ENCODE measurements around the gene FDXR.

FDXR gene

DNA sequence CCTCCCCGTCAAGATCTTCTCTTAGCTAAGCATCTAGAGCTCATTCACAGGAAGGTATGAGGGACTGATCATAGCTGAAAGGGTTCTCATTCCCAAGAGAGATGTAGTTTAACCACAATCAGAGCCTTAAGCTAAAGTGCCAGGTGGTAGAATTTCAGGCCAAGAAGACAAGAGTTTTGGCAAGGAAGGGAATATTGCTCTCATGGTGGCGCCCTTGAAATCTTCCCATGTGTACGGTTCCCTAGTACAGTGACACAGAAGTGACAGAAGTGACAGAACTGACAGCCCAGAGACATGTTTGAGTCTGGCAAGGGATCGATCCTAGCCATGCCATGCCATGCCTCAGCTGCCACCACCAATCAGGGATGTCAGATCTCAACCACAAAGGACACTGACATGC, 15.6 kb downstream of the FDXR start:
- no peak overlapping the region for H3K4me3 ChIP-seq (replicated peaks; ENCODE audit: insufficient read depth, low read length)
- no peak overlapping the region for H3K27ac ChIP-seq (replicated peaks)
- DNase-seq (ENCODE audit: low read depth in 1 of 2, low spot score in 1 of 2), result no peak
- TF ChIP-seq, protein P1, sequence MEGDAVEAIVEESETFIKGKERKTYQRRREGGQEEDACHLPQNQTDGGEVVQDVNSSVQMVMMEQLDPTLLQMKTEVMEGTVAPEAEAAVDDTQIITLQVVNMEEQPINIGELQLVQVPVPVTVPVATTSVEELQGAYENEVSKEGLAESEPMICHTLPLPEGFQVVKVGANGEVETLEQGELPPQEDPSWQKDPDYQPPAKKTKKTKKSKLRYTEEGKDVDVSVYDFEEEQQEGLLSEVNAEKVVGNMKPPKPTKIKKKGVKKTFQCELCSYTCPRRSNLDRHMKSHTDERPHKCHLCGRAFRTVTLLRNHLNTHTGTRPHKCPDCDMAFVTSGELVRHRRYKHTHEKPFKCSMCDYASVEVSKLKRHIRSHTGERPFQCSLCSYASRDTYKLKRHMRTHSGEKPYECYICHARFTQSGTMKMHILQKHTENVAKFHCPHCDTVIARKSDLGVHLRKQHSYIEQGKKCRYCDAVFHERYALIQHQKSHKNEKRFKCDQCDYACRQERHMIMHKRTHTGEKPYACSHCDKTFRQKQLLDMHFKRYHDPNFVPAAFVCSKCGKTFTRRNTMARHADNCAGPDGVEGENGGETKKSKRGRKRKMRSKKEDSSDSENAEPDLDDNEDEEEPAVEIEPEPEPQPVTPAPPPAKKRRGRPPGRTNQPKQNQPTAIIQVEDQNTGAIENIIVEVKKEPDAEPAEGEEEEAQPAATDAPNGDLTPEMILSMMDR (IDR thresholded peaks at IDR 0.05; ENCODE audit: insufficient read depth, low read length), result no peak
- no peak for TF ChIP-seq POLR2AphosphoS5 (IDR thresholded peaks at IDR 0.05; ENCODE audit: low read depth)
- no peak for TF ChIP-seq REST (IDR thresholded peaks at IDR 0.05; ENCODE audit: insufficient replicate concordance, low read depth)
- no peak for TF ChIP-seq GABPA (IDR thresholded peaks at IDR 0.05; ENCODE audit: low read depth)
- TF ChIP-seq SPI1 (IDR thresholded peaks at IDR 0.05; ENCODE audit: borderline replicate concordance, low read depth), result no peak
- peaks cover 68% of the 10 kb centered on the region for H3K27me3 ChIP-seq (ENCODE audit: insufficient read depth, poor library complexity, severe bottlenecking)

- no peak for DNase-seq (ENCODE audit: low read depth in 1 of 2, low spot score in 1 of 2)
- TF ChIP-seq SPI1 (IDR thresholded peaks at IDR 0.05; ENCODE audit: borderline replicate concordance, low read depth), result no peak
- TF ChIP-seq, protein P1 (IDR thresholded peaks at IDR 0.05; ENCODE audit: insufficient read depth, low read length), result no peak
- TF ChIP-seq POLR2AphosphoS5 (IDR thresholded peaks at IDR 0.05; ENCODE audit: low read depth), result no peak
- TF ChIP-seq REST (IDR thresholded peaks at IDR 0.05; ENCODE audit: insufficient replicate concordance, low read depth), result no peak
- TF ChIP-seq GABPA (IDR thresholded peaks at IDR 0.05; ENCODE audit: low read depth), result no peak
- H3K27me3 ChIP-seq (ENCODE audit: insufficient read depth, poor library complexity, severe bottlenecking), result peaks cover 71% of the 10 kb centered on the region
These were observed 16.7 kb downstream of the FDXR start for GRCh38 chr17:74856112-74856511.

DNA sequence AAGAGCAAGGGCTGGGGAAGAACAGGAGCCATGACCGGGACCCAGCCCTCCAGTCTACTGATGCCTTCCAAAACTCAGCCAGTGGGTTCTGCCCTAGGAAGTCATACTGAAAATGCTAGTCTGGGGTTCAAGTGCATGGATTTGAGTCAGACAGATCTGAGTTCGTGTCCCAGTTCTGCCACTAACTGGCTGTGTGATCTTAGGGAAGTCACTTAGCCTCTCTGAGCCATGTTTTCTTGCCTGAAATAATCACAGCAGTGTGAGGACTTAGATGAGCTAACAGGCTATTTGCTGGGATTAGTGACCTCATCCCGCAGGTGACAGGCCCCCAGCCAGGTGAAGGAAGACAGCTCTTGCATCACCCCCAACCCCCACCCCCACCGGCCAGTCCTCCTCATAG, 17.5 kb downstream of the FDXR start:
- no peak overlapping the region for H3K4me3 ChIP-seq (replicated peaks; ENCODE audit: insufficient read depth, low read length)
- H3K27me3 ChIP-seq (ENCODE audit: insufficient read depth, poor library complexity, severe bottlenecking), result peaks cover 65% of the 10 kb centered on the region
- H3K27ac ChIP-seq (replicated peaks), result no peak overlapping the region
- DNase-seq (ENCODE audit: low read depth in 1 of 2, low spot score in 1 of 2), result no peak
- TF ChIP-seq SPI1 (IDR thresholded peaks at IDR 0.05; ENCODE audit: borderline replicate concordance, low read depth), result no peak

More at GRCh38 chr17:74856112-74856511, 16.7 kb downstream of the FDXR start:
- Histone ChIP-seq H3K27ac (replicated peaks) (no peak overlapping the region), H3K4me3 (replicated peaks; ENCODE audit: insufficient read depth, low read length) (no peak overlapping the region)

DNA sequence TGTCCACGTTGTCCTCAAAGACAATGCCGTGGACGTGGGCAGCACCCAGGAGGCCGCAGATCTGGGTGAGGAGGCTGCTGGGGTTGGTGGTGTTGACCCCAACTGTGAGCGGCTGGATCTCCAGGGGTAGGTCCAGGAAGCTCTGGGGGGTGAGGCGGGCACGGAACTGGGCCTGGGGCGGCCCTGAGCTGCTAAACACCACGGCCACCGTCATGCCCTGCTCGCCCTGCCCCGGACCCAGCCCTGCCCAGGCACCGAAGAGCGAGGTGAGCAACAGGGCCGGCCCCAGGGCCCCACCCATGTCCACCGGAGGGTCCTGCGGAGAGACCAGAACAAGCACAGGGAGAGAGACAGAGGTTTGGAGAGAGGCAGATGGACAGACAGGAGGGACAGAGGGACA, 18.0 kb downstream of the FDXR start:
- H3K4me3 ChIP-seq (replicated peaks; ENCODE audit: insufficient read depth, low read length), result no peak overlapping the region
- DNase-seq (ENCODE audit: low read depth in 1 of 2, low spot score in 1 of 2), result no peak
- H3K27ac ChIP-seq (replicated peaks), result no peak overlapping the region
- H3K27me3 ChIP-seq (ENCODE audit: insufficient read depth, poor library complexity, severe bottlenecking), result peaks cover 60% of the 10 kb centered on the region
- TF ChIP-seq, protein P1 (IDR thresholded peaks at IDR 0.05; ENCODE audit: insufficient read depth, low read length), result no peak
- no peak for TF ChIP-seq SPI1 (IDR thresholded peaks at IDR 0.05; ENCODE audit: borderline replicate concordance, low read depth)
- no peak for TF ChIP-seq GABPA (IDR thresholded peaks at IDR 0.05; ENCODE audit: low read depth)
- TF ChIP-seq REST (IDR thresholded peaks at IDR 0.05; ENCODE audit: insufficient replicate concordance, low read depth), result no peak
- TF ChIP-seq POLR2AphosphoS5 (IDR thresholded peaks at IDR 0.05; ENCODE audit: low read depth), result no peak
